GM12878 (cell line): ENCODE data around the gene HBA2. TPM values are rescaled to one million over a fixed set of nuclear protein-coding genes. Genes with fewer than 3 reads are reported as not detected.

ENCODE experiments used
- ATAC-seq: fragments of 200-7000 bp; cut with Tn5 transposase; 3 replicates; pipeline ENCODE4 v1.9.1; 2020; ENCODE audit warnings: mild to moderate bottlenecking, moderate library complexity
- BruUV-seq: library from RNA; stranded (reverse); fragments of 400-500 nt; replicated peaks from 2 replicates; lab custom pipeline; 2021; lab: Mats Ljungman, UMichigan
- CTCF ChIA-PET: fragments of 300-600 bp; sonication (Branson Sonifier 250); formaldehyde crosslinking; extraction: SDS; loops from one replicate; lab custom pipeline; 2021; ENCODE audit warnings: inconsistent platforms; lab: Yijun Ruan, JAX
- POLR2A ChIA-PET: fragments of 350-600 bp; formaldehyde crosslinking; extraction: SDS; loops from one replicate; lab custom pipeline; 2021; ENCODE audit warnings: inconsistent platforms; lab: Charles Lee
- RAD21 ChIA-PET: fragments of 300-600 bp; sonication (Branson Sonifier 250); formaldehyde crosslinking; loops from one replicate; lab custom pipeline; 2023; ENCODE audit warnings: antibody characterized with exemption; ENCODE audit not compliant: unreplicated experiment; lab: Charles Lee
- SMC1A ChIA-PET: fragments of 300-600 bp; sonication (Branson Sonifier 250); formaldehyde crosslinking; loops from one replicate; lab custom pipeline; 2023; ENCODE audit not compliant: unreplicated experiment, uncharacterized antibody; lab: Charles Lee
- DNase-seq: peaks from one replicate; pipeline ENCODE4 v3.0.0-alpha.2; 2011; ENCODE audit warnings: low read depth, low spot score
- FAIRE-seq: peaks from 3 replicates; lab custom pipeline; 2011; peaks lifted over from hg19 to GRCh38; lab: Jason Lieb, UNC
- H2AFZ ChIP-seq: 2 replicates; pipeline ENCODE4 v1.6.0; 2011; ENCODE audit warnings: low read depth, low read length, control low read depth; ENCODE audit not compliant: control insufficient read depth
- H3K27ac ChIP-seq: 2 replicates; pipeline ENCODE4 v1.5.1; 2011; ENCODE audit warnings: control low read depth; ENCODE audit not compliant: control insufficient read depth, insufficient read depth
- H3K27me3 ChIP-seq, 2 experiments: replicated peaks in 1 of 2; 2 replicates each; pipeline versions ENCODE4 v1.6.0 to v1.6.1; 2011; ENCODE audit warnings: low read length in 1 of 2; ENCODE audit not compliant: control insufficient read depth in 2 of 2, insufficient read depth in 2 of 2
- H3K36me3 ChIP-seq, 2 experiments: 2 replicates each; pipeline ENCODE4 v1.5.1; 2011; ENCODE audit warnings: low read length in 1 of 2; ENCODE audit not compliant: control insufficient read depth in 2 of 2, insufficient read depth in 2 of 2
- H3K4me1 ChIP-seq: 2 replicates; pipeline ENCODE4 v1.6.1; 2011; ENCODE audit warnings: mild to moderate bottlenecking, low read length, moderate library complexity, mixed read lengths; ENCODE audit not compliant: control insufficient read depth, insufficient read depth
- H3K4me2 ChIP-seq: 2 replicates; pipeline ENCODE4 v1.6.0; 2011; ENCODE audit warnings: control low read depth; ENCODE audit not compliant: control insufficient read depth, insufficient read depth
- H3K4me3 ChIP-seq: fragments of 200-600 bp; sonication (generic); 2 replicates; pipeline ENCODE4 v1.5.1; 2016
- H3K79me2 ChIP-seq: 2 replicates; pipeline ENCODE4 v1.6.0; 2011; ENCODE audit warnings: low read length; ENCODE audit not compliant: control insufficient read depth, insufficient read depth
- H3K9ac ChIP-seq: 2 replicates; pipeline ENCODE4 v1.8.0; 2011; ENCODE audit warnings: low read length, control low read depth, mixed read lengths; ENCODE audit not compliant: control insufficient read depth, insufficient read depth
- H3K9me3 ChIP-seq: replicated peaks from 3 replicates; pipeline ENCODE4 v1.5.1; 2011; ENCODE audit warnings: mild to moderate bottlenecking, low read length; ENCODE audit not compliant: control insufficient read depth, insufficient read depth
- H4K20me1 ChIP-seq: 2 replicates; pipeline ENCODE4 v1.6.0; 2011; ENCODE audit not compliant: control insufficient read depth, insufficient read depth
- CBX5 ChIP-seq: sonication (generic); IDR thresholded peaks from 2 replicates; pipeline ENCODE4 v1.6.1; 2016; ENCODE audit warnings: low read depth, moderate library complexity, mild to moderate bottlenecking, inconsistent platforms
- GABPA ChIP-seq: IDR thresholded peaks from 2 replicates; pipeline ENCODE4 v1.6.1; 2014; ENCODE audit warnings: antibody characterized with exemption, low read depth, mild to moderate bottlenecking, inconsistent platforms
- IRF4 ChIP-seq: IDR thresholded peaks from 2 replicates; pipeline ENCODE4 v1.6.1; 2011; ENCODE audit warnings: low read depth, low read length
- KAT2A ChIP-seq: conservative IDR thresholded peaks from 2 replicates; pipeline ENCODE4 v1.6.1; 2011; ENCODE audit warnings: low read depth, low read length; ENCODE audit not compliant: control insufficient read depth
- MEF2B ChIP-seq: fragments of 450-650 bp; IDR thresholded peaks from 2 replicates; pipeline ENCODE4 v1.6.1; 2018; ENCODE audit warnings: mild to moderate bottlenecking, moderate library complexity; ENCODE audit not compliant: partially characterized antibody, poor library complexity, severe bottlenecking
- MYC ChIP-seq: IDR thresholded peaks from 2 replicates; pipeline ENCODE4 v1.6.1; 2011; ENCODE audit warnings: mild to moderate bottlenecking, low read length, moderate library complexity, inconsistent platforms; ENCODE audit not compliant: insufficient read depth, insufficient replicate concordance, insufficient read length, severe bottlenecking
- PAX5 ChIP-seq: IDR thresholded peaks from 2 replicates; pipeline ENCODE4 v1.6.1; 2011; ENCODE audit warnings: low read depth, low read length, borderline replicate concordance
- SUZ12 ChIP-seq: fragments of 200-600 bp; sonication (generic); IDR thresholded peaks from one replicate; pipeline ENCODE4 v1.6.1; 2018; ENCODE audit warnings: antibody characterized with exemption, mild to moderate bottlenecking; ENCODE audit not compliant: unreplicated experiment
- ZNF622 ChIP-seq: fragments of 450-650 bp; IDR thresholded peaks from 2 replicates; pipeline ENCODE4 v1.6.1; 2017; ENCODE audit warnings: mild to moderate bottlenecking, inconsistent platforms
- ZSCAN29 ChIP-seq: fragments of 450-650 bp; IDR thresholded peaks from 2 replicates; pipeline ENCODE4 v1.6.1; 2017; ENCODE audit warnings: mild to moderate bottlenecking, moderate library complexity
- ZZZ3 ChIP-seq: IDR thresholded peaks from 2 replicates; pipeline ENCODE4 v1.6.1; 2011; ENCODE audit warnings: low read depth; ENCODE audit not compliant: control insufficient read depth, insufficient read length
- WGBS: methylation state at CpG from one replicate; pipeline ENCODE4 v1.1.6; 2016; ENCODE audit warnings: low lambda C conversion rate; ENCODE audit not compliant: insufficient replicate concordance, insufficient coverage; ENCODE audit errors: missing lambda C conversion rate; 5-methylcytosine and 5-hydroxymethylcytosine counted together
- in situ Hi-C: fragments of 300-500 bp; cut with MboI; formaldehyde crosslinking; loops from 9 replicates; pipeline ENCODE4 v1.14.3; 2018; ENCODE audit warnings: mixed read lengths
- intact Hi-C: fragments of 100-400 bp; cut with micrococcal nuclease; formaldehyde crosslinking; loops from one replicate; pipeline ENCODE4 v1.14.2; 2022; ENCODE audit not compliant: unreplicated experiment
- polyA plus RNA-seq, 11 experiments: library from polyadenylated mRNA; depleted of rRNA in 4 of 11; unstranded in 6 of 11; stranded (reverse) in 5 of 11; fragments of >200 nt; fragmentation: Nextera tagmentation in 4 of 11; fragmentation: Illumina TruSeq in 1 of 11; extraction: Ambion mirVana in 4 of 11; extraction: Trizol in 1 of 11; gene quantifications; 1 replicate in 1 of 11; 2 replicates in 10 of 11; pipeline versions ENCODE4 v1.2.1 to v1.2.3, GENCODE V29; 2011 to 2016; ENCODE audit warnings: inconsistent platforms in 2 of 11, missing spikeins in 2 of 11, low read depth in 1 of 11
- total RNA-seq, 4 experiments: library from RNA; depleted of rRNA in 3 of 4; stranded (reverse); fragments of >200 nt in 3 of 4; fragmentation: Illumina TruSeq in 1 of 4; extraction: Trizol in 1 of 4; gene quantifications; 2 replicates each; pipeline versions ENCODE4 v1.2.1 to v1.2.3, GENCODE V29; 2013 to 2021

HBA2 gene
- total and polyA plus RNA-seq, 10 of the 15 experiments (the other 5 are each of a cell fraction or from before 2014, with no cell fraction given) = 0.30 to 0.96 (median 0.92) TPM; not detected in 7

GRCh38 chr16:138049-138417, 34.6 kb upstream of the HBA2 start:
- peaks cover 3% of the 10 kb centered on the region; the same call in 1 of the 2 replicates for H3K4me1 ChIP-seq
- H3K4me3 ChIP-seq = peak overlapping the region; percentile 95
- in situ Hi-C loops = no loop called here
- SMC1A ChIA-PET = no interaction called here
- H3K36me3 ChIP-seq = no peaks in the 10 kb centered on the region
- H3K27me3 ChIP-seq = no peaks in the 10 kb centered on the region
- H3K4me2 ChIP-seq = peak overlapping the region; percentile 75; the same call in 1 of the 2 replicates
- H2AFZ ChIP-seq = peak overlapping the region; percentile 64
- TF ChIP-seq IRF4 (no peak), KAT2A (no peak), ZZZ3 (no peak)
- WGBS = 2% methylated on average over 15 of the region's 30 CpGs
- FAIRE-seq = no peak
- POLR2A ChIA-PET = interaction anchor here (0.5 to 1.5 kb wide), 3 partner anchors 9 to 211 kb away, joined by 3 to 5 read pairs (median 5); no protein-coding TSS in a partner anchor
- no peaks in the 10 kb centered on the region for H4K20me1 ChIP-seq
- CTCF ChIA-PET = interaction anchor here (0.6 kb wide), 1 partner anchor 55 kb away, joined by 3 read pairs; no protein-coding TSS in a partner anchor
- H3K9me3 ChIP-seq = no peaks in the 10 kb centered on the region
- intact Hi-C loops = no loop called here
- peak overlapping the region; percentile 90 for H3K9ac ChIP-seq
- peaks cover 24% of the 10 kb centered on the region for H3K79me2 ChIP-seq
- peak overlapping the region; percentile 74 for H3K27ac ChIP-seq
- no peak for DNase-seq
- peak; percentile 45 for ATAC-seq
- RAD21 ChIA-PET = no interaction called here
- no TSS peak for BruUV-seq

- BruUV-seq = no TSS peak
- no peak for DNase-seq
Observed at GRCh38 chr16:140175-140857, 32.4 kb upstream of the HBA2 start.

More at GRCh38 chr16:140175-140857, 32.4 kb upstream of the HBA2 start:
- SMC1A ChIA-PET = no interaction called here
- Histone ChIP-seq H3K79me2 (peaks cover 17% of the 10 kb centered on the region), H3K4me2 (no peak overlapping the region), H3K27me3 (no peaks in the 10 kb centered on the region), H3K9me3 (no peaks in the 10 kb centered on the region), H3K36me3 (no peaks in the 10 kb centered on the region), H3K27ac (no peak overlapping the region), H3K9ac (no peak overlapping the region), H2AFZ (no peak overlapping the region), H3K4me1 (peaks cover 3% of the 10 kb centered on the region; the same call in 1 of the 2 replicates), H4K20me1 (no peaks in the 10 kb centered on the region), H3K4me3 (no peak overlapping the region)
- no peak for TF ChIP-seq GABPA
- no peak for TF ChIP-seq ZSCAN29
- no peak for TF ChIP-seq CBX5
- no peak for TF ChIP-seq MYC
- no peak for TF ChIP-seq ZNF622
- no peak for TF ChIP-seq PAX5
- TF ChIP-seq SUZ12 = no peak
- no peak for TF ChIP-seq MEF2B
- no peak for ATAC-seq
- peak; percentile 49 for FAIRE-seq
- WGBS = 69% methylated on average over 10 of the region's 10 CpGs
- POLR2A ChIA-PET = no interaction called here
- CTCF ChIA-PET = no interaction called here
- in situ Hi-C loops (no loop called here), intact Hi-C loops (no loop called here)
- RAD21 ChIA-PET = interaction anchor here (0.6 kb wide), 1 partner anchor 212 kb away, joined by 3 read pairs; the partner anchor contains the start of gene AXIN1
